Kasumi-1 (cell line): ENCODE measurements around the gene MFAP4.
"Not testable (repeated sequence)": the region's sequence is repeated elsewhere in the genome, so short reads cannot be mapped to it uniquely, and the experiment has no call there.

Experiments used
- DNase-seq, 2 experiments: peaks; one replicate each; lab custom pipeline; 2025; lab: John Stamatoyannopoulos, UW

MFAP4 gene

DNA sequence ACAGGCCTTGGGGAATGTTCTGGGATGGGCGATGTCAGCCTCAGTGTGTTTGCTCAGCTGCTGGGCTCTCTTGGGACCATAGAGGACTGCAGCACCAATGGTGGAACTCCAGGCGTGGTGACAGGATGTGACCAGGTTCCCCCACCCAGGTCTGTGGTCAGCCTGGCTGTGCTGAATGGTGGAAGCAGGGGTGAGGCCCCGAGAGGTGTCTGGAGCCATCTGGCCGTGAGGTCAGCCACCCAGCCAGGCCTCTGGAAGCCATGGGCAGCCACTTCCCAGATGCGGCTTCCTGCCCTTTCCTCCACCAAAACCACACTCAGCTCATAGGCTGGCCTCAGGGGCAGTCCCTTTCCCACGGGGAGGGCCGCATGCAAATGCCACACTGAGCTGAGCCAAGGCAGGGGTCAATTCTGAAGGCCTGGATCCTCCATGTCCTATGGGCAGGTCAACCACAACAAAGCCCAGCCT lies 16.5 kb downstream of the MFAP4 start:
- no peak for DNase-seq

DNA sequence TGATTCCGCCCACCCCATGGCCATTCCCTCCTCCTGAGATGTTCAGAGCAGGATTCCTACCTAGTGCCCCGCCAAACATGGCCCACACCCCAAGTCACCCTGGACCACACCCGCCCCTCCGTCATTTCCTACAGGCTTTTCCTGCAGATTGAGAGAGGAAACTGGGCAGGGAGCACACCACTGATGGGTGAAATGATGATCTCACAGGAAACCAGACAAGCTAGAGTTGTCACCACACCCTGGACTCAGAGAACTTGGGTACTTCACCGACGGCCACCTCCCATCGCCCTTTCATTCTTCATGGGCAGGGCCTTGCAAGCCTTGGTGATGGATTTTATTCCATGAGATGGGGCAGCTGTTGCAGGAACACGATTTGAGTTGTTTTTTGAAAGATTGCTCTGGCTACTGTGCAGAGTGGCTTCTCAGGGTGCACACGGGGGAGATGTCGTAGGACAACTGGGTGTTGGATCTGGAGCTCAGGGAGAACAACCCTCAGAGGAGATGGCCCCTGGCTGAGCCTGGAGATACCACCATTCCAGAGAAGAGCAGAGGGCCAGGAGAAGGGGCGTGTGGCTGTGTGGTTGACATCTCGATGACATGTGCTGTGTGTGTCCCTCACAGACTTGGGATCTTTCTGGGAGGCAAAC lies 17.0 kb downstream of the MFAP4 start:
- no peak for DNase-seq

DNA sequence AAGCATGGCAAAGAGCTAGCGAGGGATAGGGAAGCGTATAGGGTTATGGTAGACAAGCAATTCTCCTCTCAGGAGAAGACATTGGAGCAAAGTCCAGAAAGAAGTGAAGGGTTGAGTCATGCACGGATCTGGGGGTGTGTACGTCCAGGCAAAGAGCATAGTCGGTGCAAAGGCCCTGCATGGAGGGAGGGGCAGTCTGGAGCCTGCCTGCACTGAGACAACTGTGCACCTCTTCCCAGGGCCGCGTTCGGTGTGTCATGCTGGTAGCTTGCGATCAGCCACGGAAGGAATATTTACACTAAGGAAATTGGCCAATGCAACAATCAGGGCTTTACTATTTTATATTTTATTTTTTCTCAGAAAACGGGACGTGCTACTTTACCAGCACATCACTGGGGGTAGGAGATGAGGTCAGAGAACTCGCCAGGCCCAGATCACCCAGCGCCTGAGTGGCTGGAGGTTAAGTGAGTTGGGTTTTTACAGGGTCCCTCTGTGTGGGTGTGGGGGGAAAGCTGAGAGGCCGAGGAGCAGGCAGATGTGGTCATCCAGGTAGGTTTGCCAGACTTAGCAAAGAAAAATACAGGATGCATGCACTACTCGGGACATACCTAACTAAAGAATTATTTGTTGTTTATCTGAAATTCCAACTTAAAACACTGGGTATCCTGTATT lies 17.7 kb downstream of the MFAP4 start:
- no peak for DNase-seq

DNA sequence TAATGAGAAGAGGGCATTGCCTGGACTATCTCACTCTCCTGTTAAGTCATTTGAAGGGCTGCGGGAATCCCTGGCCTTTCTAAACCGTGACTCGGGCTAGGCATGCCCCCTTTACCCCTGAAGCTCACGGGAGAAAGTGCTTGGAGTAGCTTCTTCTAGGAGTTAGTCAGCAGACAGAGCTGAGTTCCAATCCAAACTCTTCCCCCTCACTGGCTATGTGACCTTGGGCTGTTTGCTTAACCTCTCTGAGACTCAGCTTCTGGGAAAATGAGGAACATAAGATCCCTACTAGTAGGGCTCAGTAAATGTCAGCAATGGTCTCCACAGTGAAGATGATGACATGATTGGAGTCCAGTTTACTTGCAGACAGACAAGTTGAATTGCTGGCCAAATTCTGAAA lies 18.8 kb downstream of the MFAP4 start:
- DNase-seq: no peak

DNA sequence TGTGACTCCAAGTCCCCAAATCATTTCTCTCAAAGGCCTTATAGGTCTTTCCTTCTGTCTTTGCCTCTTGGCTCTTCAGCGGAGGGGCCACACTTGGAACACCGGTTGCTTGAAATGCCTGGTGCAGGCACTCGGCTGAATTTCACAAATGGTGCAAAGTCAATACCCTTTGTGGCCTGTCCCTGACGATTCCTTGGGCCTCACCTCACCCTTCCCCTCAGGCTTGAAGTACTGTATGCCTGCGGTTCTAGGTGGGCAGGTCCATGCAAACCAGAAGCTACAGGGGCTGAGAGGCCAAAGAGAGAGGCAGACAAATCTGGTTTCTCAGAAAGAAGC lies 20.4 kb downstream of the MFAP4 start:
- DNase-seq: no peak

DNA sequence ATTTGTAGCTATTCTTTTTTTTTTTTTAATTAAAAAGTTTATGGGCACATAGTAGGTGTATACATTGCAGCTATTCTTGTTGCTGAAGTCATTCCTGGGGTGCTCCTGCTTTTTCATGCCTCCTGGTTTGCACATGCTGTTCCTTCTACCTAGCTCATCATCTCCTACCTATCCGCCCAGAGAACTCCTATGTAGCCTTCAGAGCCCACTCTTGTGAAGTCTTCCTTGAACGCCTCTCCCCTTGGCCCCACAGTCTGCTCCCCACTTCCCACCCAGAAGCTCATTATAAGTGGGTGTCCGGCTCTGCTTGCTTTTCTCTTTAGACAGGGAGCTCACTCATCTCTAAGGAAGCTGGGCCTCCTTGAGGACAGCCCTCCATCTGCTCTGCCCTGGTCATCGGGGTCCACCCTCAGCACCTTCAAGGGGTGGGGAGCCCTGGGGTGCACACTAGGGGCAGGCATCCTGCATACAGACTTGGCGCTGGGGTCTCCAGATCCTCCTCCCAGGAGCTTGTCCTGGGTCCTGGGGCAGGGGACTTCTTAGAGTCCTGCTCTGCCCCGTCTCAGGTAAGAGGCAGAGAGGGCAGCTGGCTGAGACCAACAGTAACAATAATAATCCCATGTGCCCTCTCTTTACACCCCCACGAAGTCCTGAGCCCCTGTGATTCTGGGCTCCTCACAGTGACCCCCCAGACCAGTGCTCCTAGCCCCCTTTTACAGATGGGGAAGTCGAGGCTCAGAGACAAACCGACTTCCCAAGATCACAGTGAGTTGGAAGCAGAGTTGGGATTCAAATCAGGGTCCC lies 21.0 kb downstream of the MFAP4 start:
- DNase-seq: no peak

DNA sequence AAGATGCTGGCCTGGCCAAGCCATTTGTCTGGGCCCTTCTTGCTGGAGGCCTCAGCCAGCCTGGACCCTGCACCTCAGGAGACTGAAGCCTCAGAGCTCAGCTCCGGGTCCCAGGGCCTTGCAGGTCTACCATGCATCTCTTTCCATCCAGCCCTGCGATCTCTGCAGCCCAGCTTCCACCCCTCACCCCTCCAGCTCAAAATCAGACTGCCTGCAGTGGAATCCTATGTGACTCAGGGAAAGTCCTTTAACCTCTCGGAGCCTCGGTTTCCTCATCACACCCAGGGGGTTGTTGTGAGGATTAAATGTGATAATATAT lies 21.5 kb downstream of the MFAP4 start:
- DNase-seq: no peak

DNA sequence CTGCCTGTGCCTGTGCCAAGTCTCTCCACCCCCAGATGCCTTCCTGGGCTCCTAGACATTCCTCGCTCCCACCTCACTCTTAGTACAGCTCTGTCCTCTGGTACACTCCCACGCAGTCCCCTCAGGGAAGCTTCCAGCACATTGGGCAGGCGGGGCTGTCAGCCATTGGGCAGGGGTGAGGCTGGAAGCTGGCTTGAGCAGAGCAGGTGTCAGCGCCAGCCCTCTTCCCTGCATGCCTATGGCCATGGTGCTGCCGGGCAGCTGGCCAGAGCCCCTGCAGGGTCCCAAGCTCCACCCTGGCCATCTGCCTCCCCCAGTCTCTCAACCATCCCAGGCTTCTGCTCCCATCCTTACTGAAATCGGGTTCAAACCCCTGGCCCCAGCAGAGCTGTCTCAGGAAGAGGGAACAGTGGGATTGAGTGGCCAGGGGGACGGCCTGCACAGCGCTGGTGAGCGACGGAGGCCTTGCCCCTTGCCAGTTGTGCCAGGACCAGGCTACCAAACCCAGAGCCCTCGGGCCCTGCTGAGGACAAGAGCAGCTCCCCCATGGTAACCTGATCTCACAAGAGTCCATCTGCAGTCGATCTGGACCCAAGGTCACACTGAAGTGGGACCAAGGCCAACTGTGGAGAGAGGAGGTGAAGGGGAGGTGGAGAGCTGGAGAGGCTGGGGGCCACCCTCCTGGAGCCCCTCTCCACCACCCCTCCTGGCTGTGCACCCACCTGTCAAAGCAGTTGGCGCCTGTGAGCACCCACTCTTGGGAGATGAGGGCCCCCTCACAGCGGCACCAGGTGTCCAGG lies 22.1 kb downstream of the MFAP4 start:
- DNase-seq: no peak

DNA sequence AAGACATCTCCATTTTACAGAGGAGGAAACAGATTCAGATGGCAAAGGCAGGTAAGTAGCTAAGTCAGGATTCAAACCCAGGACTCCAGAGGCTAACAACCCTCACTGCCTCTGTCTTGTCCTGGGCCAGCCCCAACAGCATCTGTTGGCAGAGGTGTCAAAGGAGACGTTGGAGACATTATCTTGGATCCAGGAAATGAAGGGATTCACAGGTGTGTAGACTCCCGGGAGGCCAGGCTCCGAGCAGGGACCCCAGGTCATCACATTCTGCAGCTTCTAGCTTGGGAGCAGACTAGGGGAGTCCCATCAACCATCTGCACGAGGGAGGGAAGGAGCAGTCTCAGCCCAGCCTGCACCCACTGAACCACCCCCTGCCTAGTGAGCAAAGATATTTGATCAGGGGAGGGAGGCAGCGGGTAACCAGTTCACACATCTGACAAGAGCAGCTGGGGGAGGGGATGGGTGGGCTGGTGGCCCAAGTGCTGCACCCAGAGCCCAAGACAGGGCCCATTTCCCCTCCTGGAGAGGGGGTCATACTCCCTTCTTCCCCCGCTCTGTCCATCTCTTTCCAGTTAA lies 23.4 kb downstream of the MFAP4 start:
- DNase-seq: no peak

DNA sequence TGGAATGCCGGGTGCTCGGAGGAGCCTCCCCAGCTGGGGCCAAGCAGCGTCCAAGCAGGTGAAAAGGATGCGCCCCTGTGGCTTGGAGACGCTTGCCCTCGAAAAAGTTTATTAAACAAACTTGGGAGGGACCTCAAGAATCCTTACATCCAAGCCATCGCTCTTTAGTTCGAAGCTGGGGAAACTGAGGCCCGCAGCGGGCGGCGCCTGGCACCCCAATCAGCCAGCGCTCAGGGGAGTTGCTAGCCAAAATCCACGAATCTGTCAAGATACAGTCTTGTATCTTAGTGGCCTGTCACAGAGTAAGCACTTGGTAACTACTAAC lies 23.9 kb downstream of the MFAP4 start:
- no peak for DNase-seq

DNA sequence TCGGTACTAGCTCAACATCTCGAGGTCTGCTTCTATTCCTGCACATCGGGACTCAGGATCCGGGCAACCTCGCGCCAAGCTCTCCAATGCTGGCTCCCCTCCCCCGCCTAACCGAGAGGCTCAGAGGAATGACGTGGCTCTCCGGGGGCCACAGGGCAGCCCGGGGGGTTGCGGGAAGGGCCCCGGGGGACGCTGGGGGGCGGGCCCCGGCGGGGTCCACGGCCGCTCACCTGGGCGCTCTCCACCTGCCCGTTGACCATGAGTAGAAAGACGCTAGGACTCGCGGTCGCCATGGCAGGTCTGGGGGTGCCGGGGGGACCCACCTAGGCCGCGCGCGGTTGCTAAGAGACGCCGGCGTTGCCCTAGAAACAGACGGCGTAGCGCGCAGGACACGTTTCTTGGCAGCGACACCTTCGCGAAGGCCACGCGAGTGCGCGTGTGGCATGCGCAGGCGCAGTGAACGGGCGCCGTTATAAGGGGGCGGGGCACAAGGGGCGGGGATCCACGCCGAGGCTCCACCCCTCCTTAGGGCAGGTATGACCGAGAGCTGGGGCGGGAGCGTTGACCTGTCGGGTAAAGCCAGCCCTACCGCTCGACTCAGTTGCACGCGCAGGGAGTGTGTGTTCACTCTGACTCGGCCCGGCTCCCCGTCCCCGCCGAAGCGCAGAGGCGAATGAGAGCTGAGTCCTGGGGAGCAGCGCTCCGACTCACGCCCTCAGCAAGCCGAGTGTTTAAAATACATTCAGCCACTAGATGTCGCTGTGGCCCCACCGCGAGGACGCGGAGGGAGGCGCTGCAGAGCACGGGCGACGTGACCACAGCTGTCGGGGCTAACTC lies 24.5 kb downstream of the MFAP4 start, which contains the start of gene B9D1:
B9D1 (minus strand) TSS at position 447 of the 837 bp plus-strand sequence; CDS start at position 293, 154 bp downstream.
- DNase-seq: peak; percentile 43 to 51

DNA sequence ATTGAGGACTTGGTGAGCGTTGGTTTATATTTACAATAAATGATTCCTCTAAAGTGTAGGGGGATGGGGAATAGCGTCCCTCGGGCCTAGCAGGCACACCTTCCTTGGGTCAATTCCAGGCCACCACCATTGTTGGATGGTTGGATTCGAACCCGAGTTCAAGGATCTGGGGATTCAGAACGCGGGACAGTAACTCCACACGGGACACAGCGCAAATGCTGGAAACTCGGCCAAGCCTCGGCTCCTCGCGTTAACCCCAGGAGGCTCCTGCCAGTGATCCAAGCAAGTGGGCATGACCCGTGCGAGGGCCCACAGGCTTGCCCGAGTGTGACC lies 25.1 kb downstream of the MFAP4 start:
- DNase-seq: no peak

DNA sequence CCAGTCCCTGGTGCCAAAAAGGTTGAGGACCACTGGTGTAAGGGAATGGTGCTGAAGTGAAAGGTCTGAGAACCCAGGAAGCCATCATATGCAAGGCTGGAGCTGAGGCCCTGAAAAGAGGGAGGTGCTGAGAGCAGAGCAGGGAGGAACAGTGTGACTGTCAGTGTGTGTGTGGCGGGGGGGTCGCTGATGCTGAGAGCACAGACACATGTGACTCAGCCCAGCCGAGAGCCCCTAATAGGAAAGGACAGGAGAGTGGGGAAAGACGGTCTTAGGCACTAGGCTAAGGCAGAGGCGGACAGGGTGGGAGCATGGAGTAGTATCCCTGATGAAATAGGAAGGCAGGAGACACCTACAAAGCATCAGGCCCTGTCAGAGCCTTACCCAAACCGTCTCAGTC lies 25.7 kb downstream of the MFAP4 start:
- no peak for DNase-seq

DNA sequence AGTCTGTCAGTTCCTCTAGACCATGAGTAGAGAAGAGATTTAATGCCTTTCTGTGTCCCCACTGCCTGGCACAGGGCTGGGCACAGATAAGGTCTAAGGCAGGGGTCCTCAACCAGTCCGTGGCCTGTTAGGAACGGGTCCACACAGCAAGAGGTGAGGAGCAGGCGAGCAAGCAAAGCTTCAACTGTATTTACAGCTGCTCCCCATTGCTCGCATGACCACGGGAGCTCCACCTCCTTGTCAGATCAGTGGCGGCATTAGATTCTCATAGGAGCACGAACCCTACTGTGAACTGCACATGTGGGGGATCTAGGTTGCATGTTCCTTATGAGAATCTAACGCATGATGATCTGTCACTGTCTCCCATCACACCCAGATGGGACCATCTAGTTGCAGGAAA lies 26.2 kb downstream of the MFAP4 start:
- no peak for DNase-seq

DNA sequence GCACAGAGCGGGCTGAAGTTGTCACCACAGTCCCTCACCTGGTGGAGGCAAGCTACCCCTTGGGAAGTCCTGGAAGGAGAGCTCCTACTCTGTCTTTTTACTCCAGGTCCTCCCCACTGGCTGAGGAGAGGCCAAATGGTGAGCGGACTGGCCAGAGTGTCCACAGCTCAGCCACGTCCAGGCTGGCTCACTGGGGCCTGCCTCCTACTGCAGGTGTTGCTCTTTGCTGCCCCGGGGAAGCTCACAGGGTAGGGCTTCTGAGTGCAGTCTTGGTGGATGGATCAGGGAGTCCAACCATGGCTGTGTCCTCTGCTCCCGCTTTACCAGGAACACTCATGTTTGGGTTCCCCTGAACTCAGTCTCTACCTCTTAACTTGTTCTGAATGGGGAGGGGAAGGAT lies 27.1 kb downstream of the MFAP4 start:
- no peak for DNase-seq

DNA sequence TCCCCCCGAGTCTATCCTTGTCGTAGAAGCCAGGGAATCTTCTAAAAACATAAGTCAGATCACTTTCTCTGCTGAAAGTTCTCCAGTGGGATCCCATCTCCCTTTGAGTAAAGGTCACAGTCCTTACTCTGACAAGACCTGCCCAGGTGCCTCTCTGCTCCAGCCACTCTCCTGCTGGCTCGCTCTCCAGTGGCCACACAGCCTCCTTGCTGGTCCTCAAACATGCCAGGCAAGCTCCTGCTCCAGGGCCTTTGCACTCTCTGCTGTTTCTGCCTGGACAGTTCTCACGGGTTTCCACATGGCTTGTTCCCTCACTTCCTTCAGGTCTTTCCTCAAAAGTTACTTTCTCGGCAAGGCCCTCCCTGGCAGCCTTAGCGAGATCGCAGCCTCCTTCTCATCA lies 27.8 kb downstream of the MFAP4 start:
- no peak for DNase-seq

DNA sequence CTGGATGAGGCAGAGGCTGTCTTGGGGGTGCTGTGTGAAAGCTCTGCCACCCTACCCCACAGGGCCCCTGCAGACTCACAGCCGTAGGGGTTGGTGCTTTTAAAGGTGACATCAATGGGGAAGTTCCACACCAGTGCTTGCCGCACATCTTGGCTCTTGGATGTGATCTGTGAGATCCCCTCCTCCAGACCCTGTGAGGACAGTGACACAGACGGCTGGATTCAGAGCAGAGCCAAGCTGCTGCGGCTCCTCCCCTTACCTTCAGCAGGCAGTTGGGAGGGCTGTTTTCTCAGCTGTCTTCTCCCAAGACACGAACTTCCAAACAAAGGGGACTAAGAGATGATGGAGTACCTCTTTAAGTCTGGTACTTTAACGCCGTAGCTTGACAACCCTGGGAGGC lies 29.2 kb downstream of the MFAP4 start:
- no peak for DNase-seq

DNA sequence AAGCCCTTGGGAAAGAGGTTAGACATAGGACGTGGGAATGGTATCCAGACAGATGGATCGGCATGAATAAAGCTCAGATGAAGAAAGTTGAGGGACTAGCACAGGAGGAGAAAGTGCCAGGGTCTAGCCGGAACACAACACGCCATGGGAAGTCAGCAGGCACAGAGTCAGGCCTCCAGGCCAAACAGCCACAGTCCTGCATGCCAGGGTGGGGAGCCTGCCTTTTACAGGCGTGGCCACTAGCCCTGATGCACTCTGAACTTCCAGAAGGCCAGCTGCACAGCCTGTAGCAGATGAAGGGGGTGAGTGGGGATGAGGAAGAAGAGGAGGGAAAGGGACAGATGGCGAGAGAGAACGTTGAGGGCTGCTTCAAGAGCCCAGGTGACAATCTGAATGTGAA lies 29.6 kb downstream of the MFAP4 start:
- no peak for DNase-seq

DNA sequence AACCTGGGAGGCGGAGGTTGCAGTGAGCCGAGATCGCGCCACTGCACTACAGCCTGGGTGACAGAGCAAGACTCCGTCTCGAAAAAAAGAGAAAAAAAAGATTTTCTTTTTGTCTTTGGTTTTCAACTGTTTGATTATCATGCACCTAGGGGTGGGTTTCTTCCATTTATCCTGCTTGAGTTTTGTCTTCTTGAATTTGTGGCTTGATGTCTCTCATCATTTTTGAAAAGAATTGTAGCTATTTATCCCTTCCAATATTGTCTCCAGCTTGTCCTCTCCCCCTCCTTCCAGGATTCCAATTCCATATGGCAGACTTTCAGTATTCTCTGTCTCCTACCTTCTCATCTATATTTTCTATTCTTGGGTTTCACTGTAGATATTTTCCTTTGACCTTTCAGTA lies 32.2 kb downstream of the MFAP4 start:
- no peak for DNase-seq

DNA sequence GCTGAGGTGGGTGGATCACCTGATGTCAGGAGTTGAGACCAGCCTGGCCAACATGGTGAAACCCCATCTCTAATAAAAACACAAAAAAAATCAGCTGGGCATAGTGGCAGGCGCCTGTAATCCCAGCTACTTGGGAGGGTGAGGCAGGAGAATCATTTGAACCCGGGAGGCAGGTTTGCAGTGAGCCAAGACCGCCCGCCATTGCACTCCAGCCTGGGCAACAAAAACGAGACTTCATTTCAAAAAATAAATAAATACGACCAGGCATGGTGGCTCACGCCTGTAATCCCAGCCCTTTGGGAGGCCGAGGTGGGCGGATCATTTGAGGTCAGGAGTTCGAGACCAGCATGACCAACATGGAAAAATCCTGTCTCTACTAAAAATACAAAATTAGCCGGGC lies 33.6 kb downstream of the MFAP4 start:
- DNase-seq: not testable (repeated sequence)

DNA sequence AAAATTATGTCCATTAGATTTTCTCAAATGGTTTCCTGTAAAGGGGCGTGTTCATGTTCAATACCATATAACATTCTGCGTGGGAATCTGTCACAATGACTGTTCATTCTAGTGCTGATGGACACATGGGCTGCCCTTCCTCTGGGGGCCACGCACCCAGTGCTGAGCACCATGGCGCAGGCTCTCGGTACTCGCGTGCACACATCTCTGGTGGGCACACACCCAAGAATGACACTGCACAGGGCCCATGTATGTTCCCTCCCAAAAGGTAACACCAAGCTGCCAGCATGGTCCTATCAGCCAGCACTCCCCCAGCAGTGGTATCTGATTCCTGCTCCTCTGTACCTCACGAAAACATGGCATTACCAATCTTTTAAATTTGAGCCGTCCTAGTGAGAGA lies 38.2 kb downstream of the MFAP4 start:
- DNase-seq: no peak
